Colon (tissue), 2 donors: ENCODE data around the gene DISP2.

Source experiments
- FAIRE-seq: peaks from 2 replicates; lab custom pipeline; 2012; peaks lifted over from hg19 to GRCh38; lab: Jason Lieb, UNC
- donor health status: control.
- donor health status: control.

The DISP2 gene

DNA sequence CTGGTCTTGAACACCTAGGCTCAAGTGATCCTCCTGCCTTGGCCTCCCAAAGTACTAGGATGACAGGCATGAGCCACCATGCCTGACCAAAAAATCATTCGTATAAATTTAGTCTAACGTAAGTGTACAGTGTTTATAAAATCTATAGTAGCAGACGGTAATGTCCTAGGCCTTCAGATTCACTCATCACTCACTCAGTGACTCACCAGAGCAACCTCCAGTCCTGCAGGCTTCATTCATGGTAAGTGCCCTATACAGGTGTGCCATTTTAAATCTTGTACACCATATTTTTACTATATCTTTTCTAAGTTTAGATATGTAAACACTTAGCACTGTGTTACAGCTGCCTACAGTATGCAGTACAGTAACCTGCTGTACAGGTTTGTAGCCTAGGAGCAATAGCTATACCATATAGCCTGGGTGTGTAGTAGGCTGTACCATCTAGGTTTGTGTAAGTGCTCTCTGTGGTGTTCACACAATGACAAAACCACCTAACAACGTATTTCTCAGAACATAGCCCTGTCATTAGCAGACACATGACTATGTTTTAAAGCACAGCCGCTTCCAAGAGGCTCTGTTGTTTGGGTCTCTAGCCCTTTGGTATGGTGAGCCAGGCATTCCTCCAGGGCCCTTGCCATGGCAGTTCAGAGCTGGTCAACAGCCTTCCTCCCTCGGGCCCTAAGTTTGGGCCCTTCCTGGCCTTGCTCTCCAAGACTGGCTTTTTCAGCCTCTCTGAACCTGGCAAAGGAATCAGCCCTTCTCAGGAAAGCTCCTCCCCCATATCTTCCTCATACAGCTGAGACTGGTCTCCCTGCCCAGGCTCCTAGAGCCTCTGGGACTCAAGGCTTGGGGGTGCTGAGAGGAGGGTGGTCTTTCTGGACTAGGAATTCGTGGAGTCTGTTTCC lies 15.4 kb upstream of the DISP2 start:
- FAIRE-seq, result peak; percentile 60

GRCh38 chr15:40343512-40343911 lies 14.5 kb upstream of the DISP2 start:
- no peak for FAIRE-seq

DNA sequence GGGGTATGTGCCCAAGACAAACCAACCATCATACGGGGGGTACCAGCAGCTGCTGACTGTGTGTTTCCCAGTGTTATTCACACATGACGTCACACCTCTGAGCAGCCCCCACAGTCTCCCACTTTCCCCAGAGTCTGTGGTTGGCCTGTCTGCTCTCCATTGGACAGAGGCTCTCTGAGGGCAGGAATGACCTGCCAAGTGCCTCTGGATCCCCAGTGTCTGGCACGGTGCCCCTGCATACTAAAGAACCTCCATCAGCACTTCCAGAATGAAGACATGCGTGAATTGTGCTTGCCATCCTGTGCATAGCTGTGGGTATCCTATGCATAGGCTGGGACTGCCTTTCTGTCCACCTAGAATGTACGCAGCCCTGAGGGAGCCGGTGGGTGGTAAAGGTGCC lies 13.8 kb upstream of the DISP2 start:
- FAIRE-seq, result no peak

- no peak for FAIRE-seq
These were observed 13.3 kb upstream of the DISP2 start for GRCh38 chr15:40344631-40345120.

- no peak for FAIRE-seq
These were observed 12.7 kb upstream of the DISP2 start for GRCh38 chr15:40345225-40345866.

- FAIRE-seq, result no peak
These were observed 12.0 kb upstream of the DISP2 start for GRCh38 chr15:40345867-40346578.

DNA sequence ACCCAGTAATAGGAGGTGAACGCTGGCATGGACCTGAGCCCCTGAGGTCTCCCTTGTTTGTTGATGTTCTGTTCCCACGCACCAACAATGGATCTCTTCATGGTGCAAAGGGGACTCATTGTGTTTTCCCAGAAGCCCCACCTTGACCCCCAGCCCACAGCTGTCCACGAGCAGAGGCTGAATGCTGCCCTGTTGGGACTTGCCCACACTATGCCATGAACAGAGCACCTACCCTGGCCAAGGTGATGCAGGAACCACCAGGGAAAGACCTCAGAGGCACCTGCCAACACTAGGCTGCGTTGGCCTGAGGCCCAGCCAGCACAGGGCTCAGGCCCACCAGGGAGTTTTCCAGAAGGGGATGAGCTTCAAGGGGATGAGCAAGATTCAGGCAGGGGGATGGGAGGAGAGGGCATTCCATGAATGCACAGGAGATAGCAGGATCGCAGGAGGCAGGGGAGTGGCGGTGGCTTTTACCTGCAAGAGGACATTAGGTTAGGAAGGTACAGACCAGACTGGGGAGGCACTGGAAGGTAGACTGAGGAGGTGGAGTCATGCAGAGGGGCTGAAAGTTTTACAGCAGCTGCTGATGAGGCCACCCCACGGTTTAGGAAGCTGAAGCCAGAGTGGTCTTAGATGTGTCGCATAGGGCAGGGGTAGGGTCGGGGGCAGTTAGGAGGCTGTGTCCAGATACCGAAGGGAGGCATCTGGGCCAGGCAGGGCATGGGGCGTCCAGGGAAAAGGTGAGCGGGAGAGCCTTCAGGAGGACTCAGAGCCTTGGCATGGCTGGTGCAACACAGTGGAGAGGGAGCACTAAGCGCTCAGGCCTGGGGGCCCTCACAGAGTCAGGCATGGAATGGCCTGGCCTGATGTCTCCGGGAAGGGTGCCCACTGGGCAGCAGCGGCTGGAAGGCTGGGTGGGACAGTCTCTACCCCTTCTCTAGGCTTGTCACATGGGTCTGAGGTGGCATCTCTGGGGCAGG lies 11.2 kb upstream of the DISP2 start:
- no peak for FAIRE-seq

DNA sequence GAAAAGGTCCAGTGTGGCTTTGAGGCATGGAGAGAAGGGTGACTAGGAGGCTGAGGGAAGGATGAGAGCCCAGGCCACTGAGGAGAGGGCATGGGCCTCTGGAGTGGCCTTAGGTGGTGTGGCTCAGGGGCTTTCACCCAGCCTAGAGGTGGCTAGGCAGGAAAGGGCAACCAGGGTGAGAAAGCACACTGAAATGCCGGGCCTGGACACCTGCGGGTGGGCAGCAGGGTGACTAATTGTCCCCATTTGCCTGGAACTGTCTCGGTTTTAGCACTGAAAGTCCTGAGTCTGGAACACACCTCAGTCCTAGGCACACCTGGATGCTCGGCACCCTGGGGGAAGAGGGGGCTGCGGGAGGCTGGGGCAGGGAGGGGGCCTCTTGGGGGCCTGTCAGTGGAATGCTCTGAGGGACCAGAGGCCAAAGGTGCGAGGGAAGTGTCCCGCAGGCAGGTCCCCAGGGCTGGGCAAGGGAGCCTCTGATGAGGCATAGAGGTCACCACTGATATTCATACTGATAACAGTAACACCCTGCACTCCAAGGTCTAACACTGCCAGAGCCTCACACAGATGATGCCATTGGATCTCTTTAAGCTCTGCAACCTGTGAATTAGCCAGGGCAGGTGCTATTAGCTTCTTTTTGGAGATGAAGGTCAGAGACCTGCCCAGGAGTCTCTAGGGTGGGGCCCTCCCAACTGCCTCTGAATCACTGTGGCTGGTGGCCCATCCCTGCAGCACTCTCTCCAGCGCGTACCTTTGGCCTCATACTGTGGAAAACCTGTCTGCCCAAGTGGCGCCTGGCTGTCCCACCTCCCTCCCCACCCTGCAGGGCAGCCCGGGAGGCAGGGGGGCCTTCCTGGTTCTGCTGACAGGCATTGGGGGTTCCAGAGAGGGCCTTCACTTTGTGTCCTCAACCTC lies 10.2 kb upstream of the DISP2 start:
- FAIRE-seq, result no peak

DNA sequence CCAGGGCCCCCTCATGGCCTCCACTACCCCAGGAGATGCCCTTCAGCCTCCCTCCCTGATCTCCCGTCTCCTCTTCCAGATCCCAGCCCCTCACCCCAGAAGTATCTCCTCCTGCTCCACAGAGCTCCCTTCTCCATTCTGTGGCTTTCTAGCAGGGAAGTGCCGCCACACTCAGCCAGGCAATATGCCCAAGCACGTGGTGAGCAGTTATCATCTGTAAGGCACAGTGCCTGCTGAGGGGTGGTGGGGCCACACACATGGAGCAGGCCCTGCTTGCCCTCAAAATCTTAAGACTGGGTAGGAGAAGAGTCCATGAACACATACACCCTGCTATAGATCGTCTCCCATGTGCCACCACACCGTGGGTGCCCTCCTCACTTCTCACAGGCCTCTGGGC lies 9.5 kb upstream of the DISP2 start:
- no peak for FAIRE-seq

DNA sequence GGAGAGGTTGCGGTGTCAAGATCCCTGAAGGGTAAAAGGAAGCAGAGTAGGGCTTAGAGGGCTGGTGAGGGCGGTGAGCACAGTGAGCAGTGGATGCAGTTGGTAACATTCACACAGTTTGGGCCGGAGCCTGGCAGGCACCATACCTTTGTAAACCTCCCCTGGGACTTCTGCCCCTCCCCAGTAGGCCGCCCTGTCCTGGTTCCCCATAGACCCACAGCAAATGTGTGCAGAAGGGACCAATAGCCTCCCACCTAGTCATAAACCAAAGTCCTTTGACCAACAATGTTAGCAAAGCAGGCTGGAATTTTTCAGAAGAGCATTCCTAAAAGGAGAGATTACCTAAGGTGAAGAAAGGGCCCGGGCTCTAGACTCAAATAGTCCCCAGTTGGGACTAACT lies 8.9 kb upstream of the DISP2 start:
- peak; percentile 14 for FAIRE-seq

DNA sequence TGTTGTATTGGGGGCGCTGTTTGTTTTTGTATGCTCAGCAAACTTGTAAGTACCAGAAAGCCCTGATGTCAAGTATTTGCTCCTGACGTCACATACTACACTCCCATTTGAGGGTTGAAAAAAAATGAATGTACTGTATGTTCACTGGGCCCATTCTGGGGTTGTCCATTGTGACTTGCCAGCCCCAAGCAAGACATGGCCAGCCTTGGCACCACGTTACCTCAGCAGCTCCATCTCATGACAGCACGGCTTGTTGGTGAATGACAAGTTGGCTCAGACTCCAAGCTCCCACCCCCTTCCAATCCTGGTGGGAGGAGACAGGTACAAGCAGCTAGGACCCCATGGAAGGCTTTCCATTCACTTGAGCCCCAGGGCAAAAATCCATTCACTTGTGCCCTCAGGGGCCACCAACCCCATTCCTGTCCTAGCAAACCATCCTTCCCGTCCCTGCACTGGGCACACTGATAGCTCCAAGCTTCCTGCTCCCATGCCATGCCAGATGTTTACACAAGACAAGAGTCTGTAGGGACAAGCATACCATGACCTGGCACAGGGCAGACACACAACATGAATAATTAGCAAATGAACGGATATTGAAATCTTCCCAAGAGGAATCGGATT lies 5.6 kb upstream of the DISP2 start:
- no peak for FAIRE-seq

DNA sequence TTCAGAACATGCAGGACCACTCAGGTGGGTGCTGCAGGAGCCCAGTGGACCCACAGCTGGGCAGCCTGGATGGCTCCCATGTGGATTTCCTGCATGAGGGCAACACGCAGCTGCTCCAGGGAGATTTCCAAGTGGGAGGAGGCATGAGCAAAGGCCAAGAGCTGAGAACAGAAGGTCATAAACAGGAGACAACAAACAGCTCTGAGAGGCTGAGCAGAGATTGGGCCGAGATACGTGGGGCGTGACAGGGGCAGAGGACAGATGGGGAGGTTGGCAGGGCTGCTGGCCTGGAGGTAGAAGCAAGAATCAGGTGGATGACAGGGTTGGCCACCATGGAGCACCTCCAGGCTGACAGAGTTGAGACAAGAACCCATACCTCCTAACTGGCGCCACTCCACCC lies 4.3 kb upstream of the DISP2 start:
- no peak for FAIRE-seq

GRCh38 chr15:40354408-40355171 lies 3.4 kb upstream of the DISP2 start:
- FAIRE-seq, result no peak

GRCh38 chr15:40355976-40356585 lies 1.9 kb upstream of the DISP2 start:
- no peak for FAIRE-seq

- no peak for FAIRE-seq
These were observed 773 bp upstream of the DISP2 start for GRCh38 chr15:40357246-40357645.

DNA sequence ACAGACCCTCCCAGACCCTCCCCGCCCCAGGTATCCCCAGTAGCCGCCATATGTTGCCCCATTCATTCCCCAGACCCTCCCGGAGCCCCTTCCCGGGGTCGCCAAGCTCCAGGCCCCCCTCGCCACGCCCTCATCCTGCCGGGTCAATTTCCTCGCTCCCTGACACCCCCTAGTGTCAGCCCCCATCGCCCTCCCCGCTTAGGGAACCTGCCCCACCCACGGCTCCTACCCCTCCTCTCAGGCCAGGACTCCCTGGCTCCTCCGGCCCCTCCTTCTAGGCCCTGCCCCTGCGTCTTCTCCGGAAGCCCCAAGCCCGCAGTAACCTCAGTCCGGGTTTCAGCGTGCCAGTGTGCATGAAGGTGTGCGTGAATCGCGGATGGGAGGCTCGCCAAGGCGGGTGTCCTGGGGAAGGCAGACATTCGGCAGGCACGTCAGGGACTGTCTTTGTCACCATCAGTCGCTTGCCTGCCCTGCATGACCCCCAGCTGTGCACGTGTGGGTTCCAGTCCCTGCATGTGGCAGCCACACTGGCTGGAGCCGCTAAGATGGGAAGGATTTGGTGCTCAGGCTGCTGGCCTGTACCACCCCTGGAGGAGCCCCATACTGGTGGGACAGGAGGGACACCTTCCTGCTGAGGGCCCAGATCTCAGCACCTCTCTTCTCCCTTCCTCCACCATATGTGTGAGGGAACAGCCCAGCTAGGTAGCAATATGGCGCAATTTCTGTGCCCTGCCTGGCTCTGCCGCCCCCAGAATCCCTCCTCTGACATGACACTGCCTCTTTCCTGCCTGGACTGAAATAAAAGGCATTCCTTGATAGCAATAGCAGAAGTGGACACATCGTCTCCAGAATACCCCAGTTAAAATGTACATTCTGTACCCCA lies 693 bp downstream of the DISP2 start:
- no peak for FAIRE-seq

GRCh38 chr15:40360015-40360414 lies 2.0 kb downstream of the DISP2 start:
- FAIRE-seq, result no peak

GRCh38 chr15:40361640-40362039 lies 3.6 kb downstream of the DISP2 start:
- no peak for FAIRE-seq
